NCI-H2196 (cell line): ENCODE data around the gene DIP2A.

ENCODE experiments used
- DNase-seq: peaks from one replicate; lab custom pipeline; 2025; ENCODE audit not compliant: unreplicated experiment; lab: John Stamatoyannopoulos, UW

Gene DIP2A

DNA sequence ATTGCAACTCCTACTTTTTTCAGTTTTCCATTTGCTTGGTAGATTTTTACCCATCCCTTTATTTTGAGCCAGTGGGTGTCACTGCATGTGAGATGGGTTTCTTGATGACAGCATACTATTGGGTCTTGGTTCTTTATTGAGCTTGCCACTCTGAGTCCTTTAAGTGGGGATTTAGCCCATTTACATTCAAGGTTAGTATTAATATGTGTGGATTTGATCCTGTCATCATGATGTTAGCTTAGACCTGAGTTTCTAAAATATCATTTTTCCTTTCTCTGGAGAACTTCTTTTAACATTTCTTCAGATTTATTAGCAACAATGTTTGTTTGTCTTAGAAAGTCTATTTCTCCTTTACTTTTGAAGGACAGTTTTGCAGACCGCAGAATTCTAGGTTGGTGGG, 158.0 kb downstream of the DIP2A start:
- DNase-seq = no peak

DNA sequence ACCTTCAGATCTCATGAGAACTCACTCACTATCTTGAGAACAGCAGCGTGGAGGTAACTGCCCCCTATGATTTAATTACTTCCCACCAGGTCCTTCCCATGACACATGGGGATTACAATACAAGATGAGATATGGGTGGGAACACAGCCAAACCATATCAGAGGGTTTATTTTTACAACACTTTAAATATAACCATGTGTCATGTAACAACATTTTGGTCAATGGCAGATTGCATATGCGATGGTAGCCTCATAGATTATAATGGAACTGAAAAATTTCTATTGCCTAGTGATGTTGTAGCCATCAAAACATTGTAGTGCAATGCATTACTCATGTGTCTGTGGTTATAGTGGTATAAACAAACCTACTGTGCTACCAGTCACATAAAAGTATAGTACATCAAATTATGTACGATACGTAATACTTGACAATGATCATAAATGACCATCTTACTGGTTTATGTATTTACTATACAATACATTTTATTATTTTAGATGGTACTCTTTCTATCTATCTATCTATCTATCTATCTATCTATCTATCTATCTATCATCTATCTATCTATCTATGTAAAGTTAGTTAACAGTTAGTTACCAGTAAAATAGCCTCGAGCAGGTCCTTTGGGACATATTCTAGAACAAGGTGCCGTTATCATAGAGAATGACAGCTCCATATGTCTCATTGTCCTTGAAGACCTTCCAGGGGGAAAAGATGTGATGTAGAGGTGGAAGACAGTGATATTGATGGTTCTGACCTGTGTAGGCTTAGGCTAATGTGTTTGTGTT, 158.8 kb downstream of the DIP2A start:
- DNase-seq = no peak

DNA sequence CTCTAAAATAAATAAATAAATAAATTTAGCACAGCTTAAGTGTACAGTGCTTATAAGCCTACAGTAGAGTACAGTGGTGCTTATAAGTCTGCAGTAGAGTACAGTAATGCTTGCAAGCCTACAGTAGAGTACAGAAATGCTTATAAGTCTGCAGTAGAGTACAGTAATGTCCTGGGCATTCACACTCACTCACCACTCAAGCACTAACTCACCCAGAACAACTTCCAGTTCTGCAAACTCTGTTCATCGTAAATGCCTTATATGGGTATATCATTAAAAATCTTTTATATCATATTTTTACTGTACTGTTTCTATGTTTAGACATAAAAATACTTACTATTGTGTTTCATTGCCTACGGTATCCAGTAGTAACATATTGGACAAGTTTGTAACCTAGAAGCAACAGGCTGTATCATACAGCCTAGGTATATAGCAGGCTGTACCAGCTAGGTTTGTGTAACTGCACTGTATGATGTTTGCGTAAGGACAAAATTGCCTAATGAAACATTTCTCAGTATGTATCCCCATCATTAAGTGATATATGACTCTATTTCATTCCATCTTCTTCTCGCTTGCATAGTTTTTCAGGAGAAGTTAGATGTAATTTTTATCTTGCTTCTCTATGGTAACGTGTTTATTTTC, 160.2 kb downstream of the DIP2A start:
- DNase-seq = no peak
